HL-60 (cell line): Measurements from ENCODE around the gene RFC4.

Experiments used
- DNase-seq, 2 experiments: peaks; one replicate each; pipeline ENCODE4 v3.0.0-alpha.2; 2010 to 2020; ENCODE audit warnings: low read depth in 1 of 2, low spot score in 1 of 2
- H3K27ac ChIP-seq: fragments of 250-450 bp; sonication (Bioruptor Pico); replicated peaks from 2 replicates; pipeline ENCODE4 v1.5.1; 2020; ENCODE audit warnings: mild to moderate bottlenecking, moderate library complexity
- H3K27me3 ChIP-seq: fragments of 250-450 bp; sonication (Bioruptor Pico); 2 replicates; pipeline ENCODE4 v1.5.1; 2021; ENCODE audit warnings: mild to moderate bottlenecking, moderate library complexity; ENCODE audit not compliant: insufficient read depth, poor library complexity, severe bottlenecking
- H3K4me3 ChIP-seq: replicated peaks from 2 replicates; pipeline ENCODE4 v1.5.1; 2011; ENCODE audit warnings: mild to moderate bottlenecking, control low read depth, low read length; ENCODE audit not compliant: insufficient read depth
- CTCF ChIP-seq: IDR thresholded peaks from one replicate; pipeline ENCODE4 v1.5.1; 2011; ENCODE audit warnings: low read length, control low read depth, inconsistent platforms; ENCODE audit not compliant: insufficient read depth
- GABPA ChIP-seq: IDR thresholded peaks from 2 replicates; pipeline ENCODE4 v1.6.1; 2012; ENCODE audit warnings: low read depth
- POLR2AphosphoS5 ChIP-seq: IDR thresholded peaks from 2 replicates; pipeline ENCODE4 v1.6.1; 2012; ENCODE audit warnings: low read depth
- REST ChIP-seq: IDR thresholded peaks from 2 replicates; pipeline ENCODE4 v1.6.1; 2012; ENCODE audit warnings: low read depth; ENCODE audit not compliant: insufficient replicate concordance
- SPI1 ChIP-seq: IDR thresholded peaks from 2 replicates; pipeline ENCODE4 v1.6.1; 2012; ENCODE audit warnings: low read depth, mild to moderate bottlenecking, borderline replicate concordance

The RFC4 gene

GRCh38 chr3:186757686-186758220 lies 48.5 kb downstream of the RFC4 start:
- no peaks in the 10 kb centered on the region for H3K27me3 ChIP-seq
- TF ChIP-seq GABPA (no peak), REST (no peak), POLR2AphosphoS5 (no peak), SPI1 (no peak), CTCF (no peak)
- H3K4me3 ChIP-seq, result no peak overlapping the region
- no peak overlapping the region for H3K27ac ChIP-seq
- no peak for DNase-seq

GRCh38 chr3:186757214-186757613 lies 49.1 kb downstream of the RFC4 start:
- TF ChIP-seq POLR2AphosphoS5 (no peak), CTCF (no peak), GABPA (no peak), REST (no peak), SPI1 (no peak)

GRCh38 chr3:186754871-186755270 lies 51.4 kb downstream of the RFC4 start:
- H3K27ac ChIP-seq, result no peak overlapping the region
- TF ChIP-seq CTCF (no peak), SPI1 (no peak), GABPA (no peak), POLR2AphosphoS5 (no peak), REST (no peak)
- no peak overlapping the region for H3K4me3 ChIP-seq
- H3K27me3 ChIP-seq, result no peaks in the 10 kb centered on the region
- DNase-seq, result no peak

More at GRCh38 chr3:186757214-186757613, 49.1 kb downstream of the RFC4 start:
- Histone ChIP-seq H3K27ac (no peak overlapping the region), H3K27me3 (no peaks in the 10 kb centered on the region), H3K4me3 (no peak overlapping the region)
- no peak for DNase-seq
